ENCODE results near the gene ADARB1. TPM values are rescaled to one million over a fixed set of nuclear protein-coding genes. Genes with fewer than 3 reads are reported as not detected.

ADARB1 gene
- total RNA-seq, 1 experiment from 2014 or later, result 31.9 TPM

DNA sequence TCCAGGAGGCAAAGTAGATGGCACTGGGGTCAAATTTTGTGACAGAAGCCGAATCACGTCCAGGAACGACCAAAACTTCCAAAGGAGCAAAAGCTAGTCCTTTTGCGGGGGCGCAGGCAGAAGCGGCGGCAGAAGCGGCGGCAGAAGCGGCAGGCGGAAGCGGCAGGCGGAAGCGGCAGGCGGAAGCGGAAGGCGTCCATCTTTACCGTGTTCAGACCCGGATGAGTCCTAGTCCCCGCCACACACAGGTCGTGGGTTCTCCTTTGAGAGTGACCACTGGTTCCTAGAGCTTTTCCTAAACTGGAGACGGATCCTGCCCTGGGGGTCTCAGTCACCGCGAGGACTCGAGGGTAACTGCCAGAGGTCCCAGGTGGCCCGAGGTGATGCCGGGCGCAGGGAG lies 159.7 kb downstream of the ADARB1 start:
- no peak for DNase-seq (ENCODE audit: low spot score)
- no TSS peak for BruUV-seq (replicated peaks)
- Histone ChIP-seq H3K36me3 (ENCODE audit: insufficient read depth, low read length, poor library complexity, severe bottlenecking) (no peaks in the 10 kb centered on the region), H3K9me3 (ENCODE audit: low read depth, low read length, poor library complexity, severe bottlenecking) (no peaks in the 10 kb centered on the region), H3K4me3 (ENCODE audit: low read depth, low read length, poor library complexity, severe bottlenecking) (no peak overlapping the region), H3K27ac (ENCODE audit: low read depth, low read length, poor library complexity, severe bottlenecking) (no peak overlapping the region), H3K4me1 (ENCODE audit: insufficient read depth, low read length, poor library complexity, severe bottlenecking) (peaks cover 5% of the 10 kb centered on the region), H3K27me3 (replicated peaks; ENCODE audit: insufficient read depth, low read depth, low read length, poor library complexity) (no peaks in the 10 kb centered on the region)
- POLR2A ChIA-PET (ENCODE audit: low non-redundant PET), result no interaction called here
- CTCF ChIA-PET, result no interaction called here
- intact Hi-C loops (cut with micrococcal nuclease; ENCODE audit: unreplicated experiment), result no loop called here
- TF ChIP-seq, protein P1, sequence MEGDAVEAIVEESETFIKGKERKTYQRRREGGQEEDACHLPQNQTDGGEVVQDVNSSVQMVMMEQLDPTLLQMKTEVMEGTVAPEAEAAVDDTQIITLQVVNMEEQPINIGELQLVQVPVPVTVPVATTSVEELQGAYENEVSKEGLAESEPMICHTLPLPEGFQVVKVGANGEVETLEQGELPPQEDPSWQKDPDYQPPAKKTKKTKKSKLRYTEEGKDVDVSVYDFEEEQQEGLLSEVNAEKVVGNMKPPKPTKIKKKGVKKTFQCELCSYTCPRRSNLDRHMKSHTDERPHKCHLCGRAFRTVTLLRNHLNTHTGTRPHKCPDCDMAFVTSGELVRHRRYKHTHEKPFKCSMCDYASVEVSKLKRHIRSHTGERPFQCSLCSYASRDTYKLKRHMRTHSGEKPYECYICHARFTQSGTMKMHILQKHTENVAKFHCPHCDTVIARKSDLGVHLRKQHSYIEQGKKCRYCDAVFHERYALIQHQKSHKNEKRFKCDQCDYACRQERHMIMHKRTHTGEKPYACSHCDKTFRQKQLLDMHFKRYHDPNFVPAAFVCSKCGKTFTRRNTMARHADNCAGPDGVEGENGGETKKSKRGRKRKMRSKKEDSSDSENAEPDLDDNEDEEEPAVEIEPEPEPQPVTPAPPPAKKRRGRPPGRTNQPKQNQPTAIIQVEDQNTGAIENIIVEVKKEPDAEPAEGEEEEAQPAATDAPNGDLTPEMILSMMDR (conservative IDR thresholded peaks at IDR 0.05; ENCODE audit: low read depth, low read length), result no peak
- no peak for TF ChIP-seq EZH2 (IDR thresholded peaks at IDR 0.05; ENCODE audit: borderline replicate concordance, low read depth, low read length, poor library complexity, severe bottlenecking)

DNA sequence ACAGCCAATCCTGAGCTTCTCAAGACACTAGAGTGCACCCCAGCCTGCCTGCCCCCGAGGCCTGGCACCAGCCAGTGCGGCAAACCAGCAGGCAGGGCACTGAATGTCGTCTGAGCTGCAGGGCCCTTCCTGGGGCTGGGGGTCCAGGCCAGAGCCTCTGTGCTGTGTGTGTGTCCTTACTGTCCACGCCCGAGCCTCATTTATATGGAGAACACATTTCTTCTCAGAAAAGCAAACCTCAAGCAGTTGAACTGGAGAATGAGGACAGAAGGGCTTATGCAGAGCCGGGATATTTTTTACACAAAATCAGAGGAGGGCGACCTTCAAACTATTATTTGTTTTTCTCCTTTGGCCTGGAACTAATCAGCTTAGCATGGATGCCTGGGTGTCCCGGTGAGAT lies 160.6 kb downstream of the ADARB1 start:
- no TSS peak for BruUV-seq (replicated peaks)
- Histone ChIP-seq H3K4me1 (ENCODE audit: insufficient read depth, low read length, poor library complexity, severe bottlenecking) (peaks cover 5% of the 10 kb centered on the region), H3K4me3 (ENCODE audit: low read depth, low read length, poor library complexity, severe bottlenecking) (no peak overlapping the region), H3K27me3 (replicated peaks; ENCODE audit: insufficient read depth, low read depth, low read length, poor library complexity) (no peaks in the 10 kb centered on the region), H3K36me3 (ENCODE audit: insufficient read depth, low read length, poor library complexity, severe bottlenecking) (no peaks in the 10 kb centered on the region), H3K27ac (ENCODE audit: low read depth, low read length, poor library complexity, severe bottlenecking) (no peak overlapping the region), H3K9me3 (ENCODE audit: low read depth, low read length, poor library complexity, severe bottlenecking) (no peaks in the 10 kb centered on the region)
- CTCF ChIA-PET, result no interaction called here
- no peak for DNase-seq (ENCODE audit: low spot score)
- POLR2A ChIA-PET (ENCODE audit: low non-redundant PET), result no interaction called here
- intact Hi-C loops (cut with micrococcal nuclease; ENCODE audit: unreplicated experiment), result no loop called here
- no peak for TF ChIP-seq EZH2 (IDR thresholded peaks at IDR 0.05; ENCODE audit: borderline replicate concordance, low read depth, low read length, poor library complexity, severe bottlenecking)
- TF ChIP-seq, protein P1 (conservative IDR thresholded peaks at IDR 0.05; ENCODE audit: low read depth, low read length), result no peak

- intact Hi-C loops (cut with micrococcal nuclease; ENCODE audit: unreplicated experiment), result no loop called here
- no peak overlapping the region for H3K4me3 ChIP-seq (ENCODE audit: low read depth, low read length, poor library complexity, severe bottlenecking)
- BruUV-seq (replicated peaks), result no TSS peak
- ChIA-PET CTCF (no interaction called here), POLR2A (ENCODE audit: low non-redundant PET) (no interaction called here)
- no peak overlapping the region for H3K27ac ChIP-seq (ENCODE audit: low read depth, low read length, poor library complexity, severe bottlenecking)
- H3K36me3 ChIP-seq (ENCODE audit: insufficient read depth, low read length, poor library complexity, severe bottlenecking), result no peaks in the 10 kb centered on the region
- H3K27me3 ChIP-seq (replicated peaks; ENCODE audit: insufficient read depth, low read depth, low read length, poor library complexity), result no peaks in the 10 kb centered on the region
- no peak for DNase-seq (ENCODE audit: low spot score)
- H3K4me1 ChIP-seq (ENCODE audit: insufficient read depth, low read length, poor library complexity, severe bottlenecking), result peaks cover 5% of the 10 kb centered on the region
- H3K9me3 ChIP-seq (ENCODE audit: low read depth, low read length, poor library complexity, severe bottlenecking), result no peaks in the 10 kb centered on the region
- TF ChIP-seq, protein P1 (conservative IDR thresholded peaks at IDR 0.05; ENCODE audit: low read depth, low read length), result no peak
- TF ChIP-seq EZH2 (IDR thresholded peaks at IDR 0.05; ENCODE audit: borderline replicate concordance, low read depth, low read length, poor library complexity, severe bottlenecking), result no peak
Observed at GRCh38 chr21:45235488-45235887, 161.1 kb downstream of the ADARB1 start.
